GM03348 (cell line): ENCODE measurements around the gene GFRA3.
"Not testable (repeated sequence)": the region's sequence is repeated elsewhere in the genome, so short reads cannot be mapped to it uniquely, and the experiment has no call there.

Source experiments
- DNase-seq: peaks from one replicate; pipeline ENCODE4 v3.0.0; 2012; ENCODE audit warnings: low spot score

GFRA3 gene, protein sequence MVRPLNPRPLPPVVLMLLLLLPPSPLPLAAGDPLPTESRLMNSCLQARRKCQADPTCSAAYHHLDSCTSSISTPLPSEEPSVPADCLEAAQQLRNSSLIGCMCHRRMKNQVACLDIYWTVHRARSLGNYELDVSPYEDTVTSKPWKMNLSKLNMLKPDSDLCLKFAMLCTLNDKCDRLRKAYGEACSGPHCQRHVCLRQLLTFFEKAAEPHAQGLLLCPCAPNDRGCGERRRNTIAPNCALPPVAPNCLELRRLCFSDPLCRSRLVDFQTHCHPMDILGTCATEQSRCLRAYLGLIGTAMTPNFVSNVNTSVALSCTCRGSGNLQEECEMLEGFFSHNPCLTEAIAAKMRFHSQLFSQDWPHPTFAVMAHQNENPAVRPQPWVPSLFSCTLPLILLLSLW

DNA sequence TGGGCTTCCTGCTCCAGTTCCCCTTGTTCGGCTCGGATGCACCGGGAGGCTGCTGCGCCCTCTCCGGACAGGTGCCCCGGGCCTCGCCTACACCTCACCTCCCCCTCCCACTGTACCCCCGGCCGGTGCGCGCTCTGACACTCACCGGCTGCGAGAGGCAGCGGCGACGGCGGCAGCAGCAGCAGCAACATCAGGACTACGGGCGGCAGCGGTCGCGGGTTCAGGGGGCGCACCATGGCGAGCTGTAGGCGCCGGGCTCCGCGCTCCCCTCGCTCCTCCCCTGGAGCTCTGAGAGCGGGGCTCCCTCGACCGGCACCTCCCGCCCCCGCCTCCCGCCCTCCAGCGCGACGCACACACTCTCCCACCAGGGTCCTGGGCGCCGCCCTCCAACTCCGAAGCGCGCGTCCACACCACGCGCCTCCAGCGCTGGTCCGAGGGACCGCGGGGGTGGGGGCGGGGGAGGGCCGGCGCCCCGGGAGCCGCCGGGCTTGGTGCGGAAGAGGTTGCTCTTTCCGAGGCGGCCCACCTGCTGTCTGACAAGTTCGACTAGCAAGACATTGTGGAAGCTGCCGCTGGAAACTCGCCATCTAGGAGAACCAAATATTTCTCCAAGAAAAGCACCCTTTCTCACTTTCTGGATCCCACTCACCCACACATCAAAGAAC lies at the start of gene GFRA3:
Gene GFRA3, minus strand, starts transcription at position 433 of the 665 bp plus-strand sequence. Its CDS starts 197 bp downstream, at position 236.
- DNase-seq = peak; percentile 28

DNA sequence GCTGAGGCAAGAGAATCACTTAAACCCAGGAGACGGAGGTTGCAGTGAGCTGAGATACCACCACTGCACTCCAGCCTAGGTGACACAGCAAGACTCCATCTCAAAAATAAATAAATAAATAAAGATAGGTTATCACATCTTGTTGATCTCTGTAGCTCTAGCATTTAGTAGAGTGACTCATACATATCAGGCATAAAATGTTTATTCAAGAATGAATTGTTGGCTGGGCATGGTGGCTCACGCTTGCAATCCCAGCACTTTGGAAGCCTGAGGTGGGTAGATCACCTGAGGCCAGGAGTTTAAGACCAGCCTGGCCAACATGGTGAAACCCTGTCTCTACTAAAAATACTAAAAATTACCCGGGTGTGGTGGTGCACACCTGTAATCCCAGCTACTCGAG lies 43.8 kb upstream of the GFRA3 start:
- not testable (repeated sequence) for DNase-seq

DNA sequence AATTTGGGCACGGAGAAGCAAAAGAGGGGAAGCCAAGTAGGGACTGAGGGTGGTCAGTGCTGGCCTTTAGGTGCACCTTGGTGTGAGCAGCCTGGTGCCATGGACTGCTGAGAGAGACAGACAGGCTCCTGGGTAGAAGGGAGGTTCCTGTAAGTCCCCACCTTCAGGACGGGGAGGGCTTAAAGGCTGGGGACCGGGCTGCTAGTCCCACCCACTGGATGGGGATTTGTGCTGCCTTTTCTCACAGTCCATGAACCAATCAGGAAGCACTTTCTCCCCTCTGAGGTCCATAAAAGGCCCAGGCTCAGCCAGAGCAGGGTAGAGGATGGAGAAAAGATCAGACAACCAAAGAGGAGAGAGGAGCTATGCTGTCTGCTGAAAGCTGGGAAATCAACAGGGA lies 41.9 kb upstream of the GFRA3 start:
- no peak for DNase-seq

DNA sequence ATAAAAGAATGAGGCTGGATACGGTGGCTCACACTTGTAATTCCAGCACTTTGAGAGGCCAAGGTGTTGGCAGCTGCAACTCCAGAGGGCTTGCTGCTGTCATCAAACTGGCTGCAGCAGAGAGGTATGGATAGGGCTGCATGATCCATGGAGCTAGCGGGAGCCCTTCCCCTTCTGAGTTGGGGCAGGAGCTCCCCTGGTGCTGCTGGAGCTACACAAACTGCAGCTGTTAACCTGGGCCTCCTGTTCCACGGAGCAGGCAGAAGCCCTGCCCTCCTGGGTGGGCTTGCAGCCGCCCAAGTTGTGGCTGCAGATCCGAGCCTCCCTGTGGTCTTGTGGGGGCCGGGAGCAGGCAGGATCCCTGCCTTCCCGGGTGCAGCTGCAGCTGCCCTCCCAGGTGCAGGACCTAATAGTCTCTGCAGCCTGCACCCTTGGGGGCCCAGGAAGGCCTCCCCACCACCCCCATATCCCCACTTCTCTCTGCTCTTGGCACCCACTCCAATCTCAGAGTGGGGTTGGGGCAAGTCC lies 41.4 kb upstream of the GFRA3 start:
- DNase-seq = no peak

DNA sequence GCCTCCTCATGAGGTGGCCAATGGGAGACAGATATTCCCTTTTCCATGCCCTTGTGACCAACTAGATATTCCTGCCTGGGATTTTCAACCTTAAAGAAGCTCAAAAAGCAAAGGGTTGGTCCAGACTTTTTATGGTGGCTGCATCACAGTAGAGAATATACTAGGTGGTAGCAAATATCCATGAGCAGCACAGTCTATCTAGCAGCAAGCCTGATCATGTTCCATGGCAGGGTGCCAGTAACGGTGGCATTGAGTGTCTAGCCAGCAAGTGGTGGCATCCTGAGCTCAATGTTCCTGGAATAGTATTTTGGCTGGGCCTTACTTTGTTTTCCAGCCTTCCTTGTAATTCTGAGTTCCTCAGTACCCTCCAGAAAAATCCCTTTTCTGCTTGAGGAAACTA lies 31.4 kb upstream of the GFRA3 start:
- no peak for DNase-seq

DNA sequence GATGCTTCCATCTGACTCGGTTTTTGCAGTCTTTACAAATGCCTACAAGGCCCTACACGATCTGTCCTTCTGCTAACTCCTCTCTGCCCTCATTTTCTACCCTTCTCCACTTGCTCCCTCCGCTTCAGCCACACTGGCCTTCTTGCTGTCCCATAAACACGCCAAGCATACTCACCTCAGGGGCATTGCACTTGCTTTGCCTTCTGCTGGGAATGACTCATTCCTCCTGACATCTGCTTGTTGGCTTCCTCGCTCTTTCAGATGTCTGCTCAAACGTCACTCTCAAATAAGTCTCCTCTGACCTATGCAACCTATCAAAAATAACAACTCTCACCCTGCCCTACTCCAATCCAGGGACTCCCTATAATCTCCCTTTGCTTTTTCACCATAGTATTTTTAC lies 29.0 kb upstream of the GFRA3 start:
- peak; percentile 27 for DNase-seq

DNA sequence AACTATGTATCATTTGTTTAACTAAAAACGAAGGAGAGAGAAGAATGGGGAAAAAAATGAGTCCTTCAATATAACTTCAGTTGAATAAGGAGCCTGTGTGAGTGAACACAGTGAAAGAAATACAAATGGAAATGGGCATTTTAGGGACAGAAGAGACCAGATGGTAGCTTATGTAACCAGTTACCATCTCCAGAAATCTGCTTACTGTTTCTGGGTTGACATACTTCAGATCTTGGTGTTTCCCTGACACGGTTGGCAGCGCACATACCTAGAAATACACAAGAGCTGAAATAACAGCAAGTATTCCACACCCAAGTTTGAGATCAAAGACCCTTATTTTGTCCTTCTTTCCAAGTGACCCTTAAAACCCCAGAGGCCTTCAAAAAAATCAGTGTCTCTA lies 14.9 kb upstream of the GFRA3 start:
- no peak for DNase-seq

DNA sequence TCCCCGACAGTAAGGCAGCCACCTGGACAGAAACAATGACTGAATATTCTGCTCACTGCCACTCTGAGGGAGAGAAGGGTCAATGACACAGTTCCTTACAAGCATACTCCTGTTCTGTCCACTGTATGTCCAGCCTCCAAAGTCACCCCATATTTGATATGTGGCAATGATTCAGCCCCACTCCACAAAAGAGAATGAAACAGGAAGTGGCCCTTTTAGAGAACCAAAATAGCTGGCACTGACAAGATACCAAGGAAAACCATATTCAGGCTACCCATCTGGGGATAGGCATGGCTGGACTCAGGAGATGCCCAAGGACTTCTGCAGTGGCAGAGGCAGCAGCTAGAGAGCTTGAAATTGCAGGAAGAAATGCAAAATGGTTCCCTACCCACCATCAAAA lies 12.8 kb upstream of the GFRA3 start:
- DNase-seq = no peak

DNA sequence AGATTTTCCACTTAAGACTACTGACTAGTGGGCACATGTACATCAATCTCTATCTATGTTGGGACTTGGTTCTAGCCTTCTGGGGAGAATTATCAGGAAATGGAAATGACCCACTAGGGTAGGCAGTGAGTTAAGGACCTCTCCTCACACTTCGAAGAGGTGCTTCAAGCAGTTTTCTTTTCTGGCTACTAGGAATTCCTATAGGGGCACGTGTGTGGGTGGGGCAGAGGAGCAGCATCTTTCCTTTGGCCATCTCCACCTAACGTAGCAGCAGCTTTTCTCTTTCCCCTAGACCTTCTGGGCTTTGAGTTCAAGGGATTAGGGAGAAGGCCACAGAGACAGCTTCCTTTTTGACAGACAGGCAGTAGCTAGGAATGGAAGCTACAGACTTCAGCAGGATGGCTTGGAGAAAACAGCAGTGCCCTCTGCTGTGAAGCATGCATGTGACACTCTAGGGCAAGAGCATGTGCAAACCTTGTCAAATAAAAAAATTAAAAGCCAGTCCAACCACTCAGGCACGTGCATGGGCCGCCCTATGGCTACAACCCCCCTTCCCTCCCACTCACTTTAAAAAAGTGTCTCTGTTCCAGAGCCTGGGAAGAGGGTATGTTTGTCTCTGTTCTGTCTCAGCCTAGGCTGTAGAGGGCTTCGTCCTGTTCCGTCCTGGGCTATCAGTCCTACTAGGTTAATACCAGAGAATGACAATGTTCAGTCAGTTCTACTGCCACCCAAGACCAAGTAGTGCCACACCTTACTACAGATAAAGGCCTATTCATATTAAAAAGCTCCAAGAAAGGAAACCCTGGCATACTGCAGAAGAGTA lies 8.7 kb upstream of the GFRA3 start:
- DNase-seq = peak; percentile 68

DNA sequence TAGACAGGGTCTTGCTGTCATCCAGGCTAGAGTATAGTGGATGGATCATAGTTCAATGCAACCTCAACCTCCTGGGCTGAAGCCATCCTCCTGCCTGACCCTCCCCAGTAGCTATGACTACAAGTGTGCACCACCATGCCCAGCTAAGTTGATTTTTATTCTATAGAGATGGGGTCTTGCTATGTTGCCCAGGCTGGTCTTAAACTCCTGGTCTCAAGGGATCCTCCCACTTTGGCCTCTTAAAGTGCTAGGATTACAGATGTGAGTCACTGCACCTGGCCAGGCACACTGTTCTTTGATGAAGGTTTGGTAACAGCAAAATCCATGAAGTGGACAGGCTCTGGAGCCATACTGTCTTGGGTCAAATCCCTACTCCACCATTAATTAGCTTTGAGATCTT lies 6.5 kb upstream of the GFRA3 start:
- DNase-seq = no peak

DNA sequence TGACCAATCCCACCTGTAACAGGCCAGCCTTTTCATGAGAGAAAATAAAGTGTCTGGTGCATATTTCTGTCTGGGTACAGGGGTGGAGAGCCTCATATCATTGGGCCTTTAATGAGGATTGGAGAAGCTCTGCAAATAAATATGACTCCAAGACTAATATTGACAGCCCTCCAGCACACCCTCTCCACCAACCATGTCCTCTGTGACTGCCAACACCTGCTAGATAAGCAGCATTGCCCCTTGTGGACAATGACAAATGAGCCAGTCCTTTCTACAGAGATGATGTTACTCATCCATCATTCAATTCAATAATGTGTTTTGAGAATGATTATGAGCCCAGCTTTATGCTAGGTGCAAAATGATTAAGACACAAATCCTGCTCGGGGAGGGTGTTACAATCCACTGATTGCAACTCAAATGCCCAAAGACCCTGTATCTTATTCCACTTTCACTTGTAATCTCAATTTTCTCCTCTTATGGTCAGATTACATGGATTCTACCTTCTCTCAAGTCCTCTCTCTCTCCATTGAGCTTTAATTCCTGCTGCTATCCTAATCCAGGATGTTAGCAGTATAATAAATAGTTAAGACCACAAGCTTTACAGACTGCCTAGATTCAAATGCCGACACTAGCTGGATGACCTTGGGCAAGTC lies 2.1 kb upstream of the GFRA3 start:
- DNase-seq = no peak

DNA sequence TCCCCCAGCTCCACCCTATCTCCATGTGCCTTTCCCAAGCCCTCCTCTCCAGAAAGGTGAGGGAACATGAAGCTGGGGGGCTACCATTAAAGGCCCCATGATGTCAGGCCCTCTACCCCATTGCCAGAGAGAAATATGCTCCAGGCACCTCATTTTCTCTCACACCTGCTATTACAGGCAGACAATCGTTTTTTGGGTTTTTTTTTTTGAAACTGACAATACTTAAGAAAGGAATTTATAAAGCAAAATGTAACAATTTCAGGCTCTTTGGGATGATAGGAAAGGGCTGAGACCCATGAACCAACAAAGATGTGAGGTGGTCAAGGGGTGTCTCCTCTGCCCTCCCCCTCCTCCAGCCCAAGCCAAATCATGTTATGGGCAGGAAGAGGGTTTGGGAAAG lies 1.5 kb upstream of the GFRA3 start:
- no peak for DNase-seq

DNA sequence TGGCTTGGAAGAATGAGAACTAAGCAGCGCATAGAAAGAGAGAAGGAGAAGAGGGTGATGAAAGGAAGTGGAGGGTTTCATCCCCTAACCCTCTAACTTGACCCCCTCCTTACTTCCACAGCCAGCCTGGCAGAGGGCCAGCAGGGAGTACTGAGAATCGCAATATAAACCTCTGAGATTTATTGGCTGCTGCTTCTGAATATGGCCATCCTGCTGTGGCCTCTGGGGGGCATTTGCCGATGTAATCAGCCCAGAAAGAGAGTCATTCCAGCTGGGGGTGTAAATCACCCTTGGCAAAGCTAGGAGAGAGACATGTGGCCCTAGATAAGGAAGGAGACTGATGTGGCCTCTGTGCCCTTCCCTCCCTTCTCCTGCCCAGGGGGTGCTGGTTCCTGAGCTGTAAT lies 960 bp upstream of the GFRA3 start:
- DNase-seq = no peak

DNA sequence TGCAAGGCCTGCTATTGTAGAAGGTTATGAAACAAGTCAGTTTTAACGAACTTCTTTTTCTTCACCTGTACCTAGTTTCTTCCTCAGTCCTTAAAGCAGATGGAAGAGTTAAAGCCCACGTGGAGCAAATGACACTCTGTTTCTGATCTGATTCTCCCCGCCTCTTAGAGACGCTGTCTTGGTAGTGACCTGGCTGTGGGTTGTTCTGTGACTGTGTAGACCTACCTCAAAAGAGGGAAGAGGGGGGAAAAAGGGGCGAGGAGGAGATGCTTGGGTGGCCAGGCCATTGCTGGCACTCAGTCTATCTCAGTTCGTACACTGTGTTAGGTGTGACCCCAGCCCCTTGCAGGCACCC lies 610 bp downstream of the GFRA3 start:
- DNase-seq = no peak

DNA sequence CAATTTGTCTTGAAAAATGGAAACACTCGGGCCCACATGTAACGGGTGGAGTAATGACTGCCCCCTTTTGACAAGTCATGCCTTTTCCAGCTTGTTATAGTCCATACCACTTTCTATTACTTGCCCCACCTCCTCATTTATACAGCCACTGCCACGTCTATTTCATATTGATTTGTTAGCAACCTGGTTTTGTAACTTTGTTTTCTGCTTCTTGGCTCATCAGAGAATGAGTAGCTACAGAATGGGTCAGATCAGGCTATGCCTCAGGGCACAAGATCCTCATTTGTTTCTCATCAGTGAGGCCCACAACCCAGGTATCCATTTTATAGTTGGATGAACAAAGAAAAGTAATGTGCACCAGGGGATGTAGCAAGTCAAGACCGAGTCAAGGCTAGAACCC lies 1.7 kb downstream of the GFRA3 start:
- DNase-seq = no peak

DNA sequence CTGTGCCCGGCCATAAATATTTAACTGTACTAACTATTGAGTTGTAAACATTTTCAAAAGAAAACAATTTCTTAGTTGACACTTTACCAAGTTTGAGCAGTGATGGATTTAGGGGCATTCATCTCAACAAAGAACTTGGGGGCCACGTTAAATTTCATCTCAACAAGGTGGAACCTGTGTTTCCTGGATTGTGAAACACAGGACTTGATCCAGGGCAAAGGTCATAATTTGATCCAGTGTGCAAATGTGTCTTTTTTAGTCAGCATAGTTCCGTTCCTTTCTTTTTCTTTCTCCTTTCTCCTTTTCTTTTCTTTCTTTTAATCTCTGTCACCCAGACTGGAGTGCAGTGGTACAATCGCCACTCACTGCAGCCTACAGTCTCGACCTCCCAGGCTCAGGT lies 3.1 kb downstream of the GFRA3 start:
- DNase-seq = no peak

DNA sequence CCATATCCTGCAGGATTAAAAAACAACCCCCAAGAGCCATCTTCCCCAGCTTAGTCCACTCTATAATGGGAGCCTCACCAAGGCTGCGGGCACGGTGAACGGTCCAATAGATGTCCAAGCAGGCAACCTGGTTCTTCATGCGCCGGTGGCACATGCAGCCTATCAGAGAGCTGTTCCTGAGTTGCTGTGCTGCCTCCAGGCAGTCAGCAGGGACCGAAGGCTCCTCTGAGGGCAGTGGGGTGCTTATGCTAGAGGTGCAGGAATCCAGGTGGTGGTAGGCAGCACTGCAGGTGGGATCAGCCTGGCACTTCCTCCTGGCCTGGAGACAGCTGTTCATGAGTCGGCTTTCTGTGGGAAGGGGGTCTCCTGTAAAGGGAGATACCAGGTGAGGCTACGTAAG lies 10.2 kb downstream of the GFRA3 start:
- no peak for DNase-seq

DNA sequence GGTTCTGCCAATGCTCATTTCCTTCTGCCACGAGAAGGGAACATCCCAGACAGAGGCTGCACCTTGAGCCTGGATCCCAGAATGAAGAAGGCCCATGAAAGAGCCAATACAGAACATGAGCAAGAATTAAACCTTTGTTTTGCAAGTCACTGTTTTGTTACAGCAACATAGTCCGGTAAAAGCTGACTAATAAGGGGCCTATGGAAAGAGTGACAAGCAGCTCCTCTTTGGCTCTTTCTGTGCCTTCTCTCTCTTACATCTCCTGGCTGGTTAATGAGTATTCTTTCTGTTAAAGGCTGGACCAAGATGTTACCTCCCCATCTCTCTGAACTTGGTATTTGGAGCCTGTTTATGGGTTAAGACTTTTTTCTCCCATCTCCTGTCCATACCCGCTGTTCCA lies 10.8 kb downstream of the GFRA3 start:
- DNase-seq = no peak

DNA sequence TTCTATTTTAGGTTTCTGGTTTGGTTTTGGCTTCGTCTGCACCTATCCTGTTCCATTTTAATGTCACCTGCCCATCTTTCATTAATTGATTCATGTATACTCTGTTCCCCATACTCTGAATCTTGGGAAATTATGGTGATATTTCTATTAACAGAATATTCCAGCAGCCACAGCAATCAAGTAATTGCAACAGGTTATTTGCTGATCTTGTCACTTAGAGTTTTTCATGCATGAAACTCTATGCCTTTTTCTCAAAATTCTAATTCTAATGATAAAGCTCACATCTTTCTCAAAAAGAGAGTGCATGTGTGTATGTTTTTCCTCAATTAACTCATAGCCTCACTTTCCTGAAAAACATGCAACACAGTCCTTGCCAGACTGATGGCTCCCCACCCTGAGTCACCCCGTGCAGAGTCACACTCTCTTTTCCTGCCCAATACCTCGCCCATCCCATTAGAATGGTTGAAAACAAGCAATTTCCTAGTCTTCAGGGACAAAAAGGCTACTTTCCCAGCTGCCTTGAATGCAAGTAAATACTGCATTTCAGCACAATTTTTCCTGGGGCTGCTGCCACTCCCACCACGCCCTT lies 15.6 kb downstream of the GFRA3 start:
- peak; percentile 34 for DNase-seq

DNA sequence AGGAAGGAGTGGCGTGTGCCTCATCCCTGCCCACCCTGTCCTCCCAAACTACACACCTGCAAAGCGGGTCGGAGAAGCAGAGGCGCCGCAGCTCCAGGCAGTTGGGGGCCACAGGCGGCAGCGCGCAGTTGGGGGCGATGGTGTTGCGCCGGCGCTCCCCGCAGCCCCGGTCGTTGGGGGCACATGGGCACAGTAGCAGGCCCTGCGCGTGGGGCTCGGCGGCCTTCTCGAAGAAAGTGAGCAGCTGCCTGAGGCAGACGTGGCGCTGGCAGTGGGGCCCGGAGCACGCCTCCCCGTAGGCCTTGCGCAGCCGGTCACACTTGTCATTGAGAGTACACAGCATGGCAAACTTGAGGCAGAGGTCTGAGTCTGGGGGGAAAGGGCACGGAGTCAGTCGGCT lies 16.8 kb downstream of the GFRA3 start:
- DNase-seq = no peak

DNA sequence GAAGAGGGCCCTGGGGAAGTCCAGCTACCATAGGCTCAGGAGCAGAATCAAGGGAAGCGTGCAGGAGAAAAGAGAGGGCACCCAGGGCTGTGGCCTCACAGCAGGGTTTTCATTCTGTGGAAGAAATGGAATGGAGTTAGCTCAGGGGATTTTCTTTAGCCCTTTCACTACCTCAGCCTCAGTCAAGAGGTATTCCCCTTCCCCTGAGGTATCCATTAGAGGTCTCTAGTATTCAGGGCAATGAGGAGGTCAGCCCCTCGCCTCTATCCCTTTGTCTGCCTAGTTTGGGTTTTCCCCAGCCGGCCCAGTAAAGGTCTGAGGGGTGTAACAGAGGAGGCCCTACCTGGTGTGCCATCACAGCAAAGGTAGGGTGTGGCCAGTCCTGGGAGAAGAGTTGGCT lies 21.5 kb downstream of the GFRA3 start:
- no peak for DNase-seq

DNA sequence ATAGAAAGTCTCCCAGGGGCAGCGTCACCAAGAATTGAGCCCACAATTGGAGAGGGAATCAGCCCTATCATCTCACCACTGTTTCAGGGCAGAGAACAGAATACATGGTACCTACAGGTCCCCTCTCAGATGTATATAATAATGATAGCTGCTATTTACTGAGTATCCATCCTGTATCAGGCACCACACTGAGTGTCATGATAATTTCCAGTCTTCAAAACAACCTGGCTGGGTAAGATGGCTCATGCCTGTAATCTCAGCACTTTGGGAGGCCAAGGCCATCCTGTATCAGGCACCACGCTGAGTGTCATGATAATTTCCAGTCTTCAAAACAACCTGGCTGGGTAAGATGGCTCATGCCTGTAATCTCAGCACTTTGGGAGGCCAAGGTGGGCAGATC lies 26.6 kb downstream of the GFRA3 start:
- not testable (repeated sequence) for DNase-seq
